Fibroblast of the conjunctiva (primary cell): ENCODE results near the gene OSM.

Experiments
- DNase-seq: peaks from one replicate; pipeline ENCODE4 v3.0.0-alpha.2; 2010; ENCODE audit warnings: low read depth

OSM gene

GRCh38 chr22:30285176-30285845 lies 18.7 kb upstream of the OSM start:
- DNase-seq = no peak

- DNase-seq = no peak
These were observed 18.0 kb upstream of the OSM start for GRCh38 chr22:30284666-30285065.

- DNase-seq = no peak
These were observed 17.5 kb upstream of the OSM start for GRCh38 chr22:30284172-30284571.

GRCh38 chr22:30283342-30283741 lies 16.7 kb upstream of the OSM start:
- no peak for DNase-seq

- DNase-seq = no peak
These were observed 16.0 kb upstream of the OSM start for GRCh38 chr22:30282616-30283046.

- no peak for DNase-seq
These were observed 13.9 kb upstream of the OSM start for GRCh38 chr22:30280505-30280904.

- DNase-seq = no peak
These were observed 13.3 kb upstream of the OSM start for GRCh38 chr22:30279932-30280331.

- DNase-seq = no peak
These were observed 12.6 kb upstream of the OSM start for GRCh38 chr22:30279046-30279788.

GRCh38 chr22:30277547-30278344 lies 11.1 kb upstream of the OSM start:
- DNase-seq = no peak

- DNase-seq = no peak
These were observed 9.4 kb upstream of the OSM start for GRCh38 chr22:30276039-30276438.

- no peak for DNase-seq
These were observed 9.0 kb upstream of the OSM start for GRCh38 chr22:30275625-30276024.

- no peak for DNase-seq
These were observed 7.8 kb upstream of the OSM start for GRCh38 chr22:30274437-30274812.

GRCh38 chr22:30273711-30274436 lies 7.2 kb upstream of the OSM start:
- no peak for DNase-seq

- no peak for DNase-seq
These were observed 6.3 kb upstream of the OSM start for GRCh38 chr22:30272781-30273601.

GRCh38 chr22:30270832-30271231 lies 4.2 kb upstream of the OSM start:
- DNase-seq = no peak

- DNase-seq = no peak
These were observed 1.7 kb upstream of the OSM start for GRCh38 chr22:30268331-30268730.

- no peak for DNase-seq
These were observed 991 bp upstream of the OSM start for GRCh38 chr22:30267382-30268302.

- DNase-seq = no peak
These were observed 717 bp downstream of the OSM start for GRCh38 chr22:30265823-30266444.

GRCh38 chr22:30265131-30265720 lies 1.4 kb downstream of the OSM start:
- no peak for DNase-seq
